HCT116 (cell line): Measurements from ENCODE around the gene ARL17A.
"Not testable (repeated sequence)": the region's sequence is repeated elsewhere in the genome, so short reads cannot be mapped to it uniquely, and the experiment has no call there.

Experiments used
- CBX3 ChIP-seq: IDR thresholded peaks from 2 replicates; pipeline ENCODE4 v1.6.1; 2012; ENCODE audit warnings: low read depth
- CEBPB ChIP-seq: IDR thresholded peaks from 2 replicates; pipeline ENCODE4 v1.6.1; 2012; ENCODE audit warnings: low read depth
- EGR1 ChIP-seq: IDR thresholded peaks from 2 replicates; pipeline ENCODE4 v1.6.1; 2012; ENCODE audit warnings: low read depth
- POLR2A ChIP-seq: IDR thresholded peaks from 2 replicates; pipeline ENCODE4 v1.7.0; 2011; ENCODE audit warnings: borderline replicate concordance; ENCODE audit not compliant: insufficient read depth, insufficient read length; ENCODE audit errors: extremely low read depth
- POLR2AphosphoS5 ChIP-seq: IDR thresholded peaks from 2 replicates; pipeline ENCODE4 v1.6.1; 2011; ENCODE audit warnings: mild to moderate bottlenecking, low read depth, low read length, moderate library complexity
- SIN3A ChIP-seq: IDR thresholded peaks from 2 replicates; pipeline ENCODE4 v1.6.1; 2012; ENCODE audit warnings: low read depth
- YY1 ChIP-seq: IDR thresholded peaks from 2 replicates; pipeline ENCODE4 v1.6.1; 2011; ENCODE audit warnings: low read length, low read depth, moderate library complexity, mild to moderate bottlenecking; ENCODE audit not compliant: insufficient replicate concordance; ENCODE audit errors: extremely low read depth
- ZFX ChIP-seq: fragments of 450-650 bp; IDR thresholded peaks from 2 replicates; pipeline ENCODE4 v1.6.1; 2017
- ZNF274 ChIP-seq: fragments of 200-500 bp; sonication (Bioruptor generic); IDR thresholded peaks from 2 replicates; pipeline ENCODE4 v1.6.1; 2014; ENCODE audit warnings: mild to moderate bottlenecking, low read depth, low read length, inconsistent platforms
- TF ChIP-seq, protein P1 (sequence below), 3 experiments: fragments of 200-600 bp in 1 of 3; sonication (generic) in 1 of 3; IDR thresholded peaks in 2 of 3; conservative IDR thresholded peaks in 1 of 3; 2 replicates each; pipeline ENCODE4 v1.5.1; 2012 to 2017; ENCODE audit warnings: low read depth in 2 of 3, low read length in 2 of 3, antibody characterized with exemption in 1 of 3, borderline replicate concordance in 1 of 3, control low read depth in 1 of 3, mild to moderate bottlenecking in 1 of 3, mixed read lengths in 1 of 3, mixed run types in 1 of 3, moderate library complexity in 1 of 3; ENCODE audit not compliant: insufficient read depth in 1 of 3
- TF ChIP-seq, protein P2 (sequence below): IDR thresholded peaks from 2 replicates; pipeline ENCODE4 v1.6.1; 2012

DNA sequence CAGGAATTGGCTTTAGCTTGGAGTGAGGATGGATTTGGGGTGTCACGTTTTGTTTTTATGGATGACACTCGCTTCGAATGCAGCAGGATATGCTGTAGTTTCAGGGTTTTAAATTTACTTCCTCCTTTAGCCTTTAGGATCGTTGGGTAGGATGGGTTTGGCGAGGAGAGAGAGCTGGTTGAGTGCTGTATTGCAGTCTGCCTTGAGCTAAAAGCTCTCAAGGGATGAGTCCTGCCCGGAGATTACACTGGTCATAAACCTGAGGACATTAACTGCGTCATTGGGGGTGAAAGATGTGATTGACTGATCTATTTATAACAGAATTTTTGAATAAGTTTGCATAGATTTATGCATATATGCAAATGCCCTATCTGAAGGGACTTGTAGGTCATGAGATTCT is 11.8 kb upstream of the ARL17A start:
- TF ChIP-seq, protein P1, sequence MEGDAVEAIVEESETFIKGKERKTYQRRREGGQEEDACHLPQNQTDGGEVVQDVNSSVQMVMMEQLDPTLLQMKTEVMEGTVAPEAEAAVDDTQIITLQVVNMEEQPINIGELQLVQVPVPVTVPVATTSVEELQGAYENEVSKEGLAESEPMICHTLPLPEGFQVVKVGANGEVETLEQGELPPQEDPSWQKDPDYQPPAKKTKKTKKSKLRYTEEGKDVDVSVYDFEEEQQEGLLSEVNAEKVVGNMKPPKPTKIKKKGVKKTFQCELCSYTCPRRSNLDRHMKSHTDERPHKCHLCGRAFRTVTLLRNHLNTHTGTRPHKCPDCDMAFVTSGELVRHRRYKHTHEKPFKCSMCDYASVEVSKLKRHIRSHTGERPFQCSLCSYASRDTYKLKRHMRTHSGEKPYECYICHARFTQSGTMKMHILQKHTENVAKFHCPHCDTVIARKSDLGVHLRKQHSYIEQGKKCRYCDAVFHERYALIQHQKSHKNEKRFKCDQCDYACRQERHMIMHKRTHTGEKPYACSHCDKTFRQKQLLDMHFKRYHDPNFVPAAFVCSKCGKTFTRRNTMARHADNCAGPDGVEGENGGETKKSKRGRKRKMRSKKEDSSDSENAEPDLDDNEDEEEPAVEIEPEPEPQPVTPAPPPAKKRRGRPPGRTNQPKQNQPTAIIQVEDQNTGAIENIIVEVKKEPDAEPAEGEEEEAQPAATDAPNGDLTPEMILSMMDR (IDR thresholded peaks at IDR 0.05 in 2 of 3, conservative IDR thresholded peaks at IDR 0.05 in 1 of 3; ENCODE audit: borderline replicate concordance in 1 of 3, insufficient read depth in 1 of 3, low read depth in 2 of 3, low read length in 2 of 3), result not testable (repeated sequence)
- TF ChIP-seq ZNF274, POLR2A, ZFX, SIN3A, CEBPB, YY1, POLR2AphosphoS5, EGR1, CBX3: not testable (repeated sequence)
- TF ChIP-seq, protein P2, sequence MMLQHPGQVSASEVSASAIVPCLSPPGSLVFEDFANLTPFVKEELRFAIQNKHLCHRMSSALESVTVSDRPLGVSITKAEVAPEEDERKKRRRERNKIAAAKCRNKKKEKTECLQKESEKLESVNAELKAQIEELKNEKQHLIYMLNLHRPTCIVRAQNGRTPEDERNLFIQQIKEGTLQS, result not testable (repeated sequence)
